Liver (tissue), 9 donors: ENCODE data around the gene OR8U1. TPM values are rescaled to one million over a fixed set of nuclear protein-coding genes. Genes with fewer than 3 reads are reported as not detected.

Experiments used
- DNase-seq: peaks from one replicate; pipeline ENCODE4 v3.0.0-alpha.2; 2017; ENCODE audit warnings: low spot score
- H3K27ac ChIP-seq, 2 donors: one replicate each; pipeline ENCODE4 v1.7.0; 2013; ENCODE audit warnings: inconsistent platforms in 2 of 2, low read length in 2 of 2, control low read depth in 1 of 2, low read depth in 1 of 2, mild to moderate bottlenecking in 1 of 2
- H3K27me3 ChIP-seq, 4 donors: one replicate each; pipeline versions ENCODE4 v1.6.1 to v1.7.0; 2013; ENCODE audit warnings: low read length in 3 of 4, inconsistent platforms in 1 of 4, mild to moderate bottlenecking in 1 of 4, moderate library complexity in 1 of 4; ENCODE audit not compliant: control insufficient read depth in 4 of 4, insufficient read depth in 4 of 4
- H3K36me3 ChIP-seq, 4 donors: one replicate each; pipeline versions ENCODE4 v1.6.1 to v1.7.0; 2013; ENCODE audit warnings: low read length in 3 of 4, mild to moderate bottlenecking in 3 of 4, low read depth in 1 of 4, moderate library complexity in 1 of 4; ENCODE audit not compliant: control insufficient read depth in 4 of 4, insufficient read depth in 3 of 4
- H3K4me1 ChIP-seq, 4 donors: one replicate each; pipeline versions ENCODE4 v1.6.1 to v1.7.0; 2013; ENCODE audit warnings: low read length in 3 of 4, mild to moderate bottlenecking in 3 of 4, moderate library complexity in 1 of 4; ENCODE audit not compliant: control insufficient read depth in 4 of 4, insufficient read depth in 4 of 4
- H3K4me3 ChIP-seq, 3 donors: one replicate each; pipeline versions ENCODE4 v1.6.1 to v1.7.0; 2013; ENCODE audit warnings: low read length in 3 of 3, control low read depth in 1 of 3, low read depth in 1 of 3, mild to moderate bottlenecking in 1 of 3
- H3K9ac ChIP-seq, 2 donors: one replicate each; pipeline ENCODE4 v1.7.0; 2013; ENCODE audit warnings: low read length in 2 of 2, mild to moderate bottlenecking in 2 of 2, moderate library complexity in 2 of 2, control low read depth in 1 of 2, low read depth in 1 of 2
- H3K9me3 ChIP-seq, 4 donors: one replicate each; pipeline versions ENCODE4 v1.6.1 to v1.7.0; 2013; ENCODE audit warnings: low read length in 3 of 4; ENCODE audit not compliant: control insufficient read depth in 4 of 4
- FOXA1 ChIP-seq: IDR thresholded peaks from 2 replicates; pipeline ENCODE4 v1.6.1; 2016; ENCODE audit warnings: antibody characterized with exemption
- FOXA2 ChIP-seq: IDR thresholded peaks from 2 replicates; pipeline ENCODE4 v1.6.1; 2016; ENCODE audit warnings: antibody characterized with exemption
- GABPA ChIP-seq, 2 donors: IDR thresholded peaks in 1 of 2; conservative IDR thresholded peaks in 1 of 2; 2 replicates each; pipeline ENCODE4 v1.6.1; 2016; ENCODE audit warnings: antibody characterized with exemption in 2 of 2, mild to moderate bottlenecking in 1 of 2, moderate library complexity in 1 of 2
- HNF4A ChIP-seq, 2 donors: conservative IDR thresholded peaks; 2 replicates each; pipeline ENCODE4 v1.6.1; 2016; ENCODE audit warnings: antibody characterized with exemption in 2 of 2, mild to moderate bottlenecking in 2 of 2
- HNF4G ChIP-seq: IDR thresholded peaks from 2 replicates; pipeline ENCODE4 v1.6.1; 2016; ENCODE audit warnings: antibody characterized with exemption
- REST ChIP-seq: IDR thresholded peaks from 2 replicates; pipeline ENCODE4 v1.6.1; 2016; ENCODE audit warnings: antibody characterized with exemption, mild to moderate bottlenecking
- RXRA ChIP-seq, 2 donors: IDR thresholded peaks; 2 replicates each; pipeline ENCODE4 v1.6.1; 2017 to 2018; ENCODE audit warnings: antibody characterized with exemption in 2 of 2, mild to moderate bottlenecking in 1 of 2
- TAF1 ChIP-seq: conservative IDR thresholded peaks from 2 replicates; pipeline ENCODE4 v1.6.1; 2016; ENCODE audit warnings: antibody characterized with exemption, mild to moderate bottlenecking
- YY1 ChIP-seq: IDR thresholded peaks from 2 replicates; pipeline ENCODE4 v1.6.1; 2016; ENCODE audit warnings: antibody characterized with exemption, mild to moderate bottlenecking
- ZBTB33 ChIP-seq: IDR thresholded peaks from 2 replicates; pipeline ENCODE4 v1.6.1; 2016; ENCODE audit warnings: antibody characterized with exemption
- WGBS: extraction: QIAGEN DNeasy Blood & Tissue Kit; methylation state at CpG from one replicate; pipeline ENCODE4 v1.1.7; 2013; 5-methylcytosine and 5-hydroxymethylcytosine counted together
- polyA plus RNA-seq, 2 donors: library from polyadenylated mRNA; stranded (reverse) in 1 of 2; unstranded in 1 of 2; fragments of 200-250 nt in 1 of 2; fragments of >200 nt in 1 of 2; fragmentation: Nextera tagmentation in 1 of 2; extraction: Ambion mirVana in 1 of 2; gene quantifications; one replicate each; pipeline versions ENCODE4 v1.2.1 to v1.2.3, GENCODE V29; 2013 to 2015
- total RNA-seq, 2 donors: library from RNA; depleted of rRNA; stranded (reverse); fragments of >200 nt; gene quantifications; one replicate each; pipeline ENCODE4 v1.2.3, GENCODE V29; 2014
- donor health status: healthy.
- donor health status: healthy.
- donor health status: healthy.
- donor health status: healthy.
- donor health status: healthy.

The OR8U1 gene
- total and polyA plus RNA-seq, 4 donors = not detected

- H3K4me1 ChIP-seq = no peaks in the 10 kb centered on the region
- no peak overlapping the region for H3K27ac ChIP-seq
- no peak for DNase-seq
- TF ChIP-seq TAF1 (no peak), RXRA (IDR thresholded peaks at IDR 0.05) (no peak), YY1 (no peak), GABPA (IDR thresholded peaks at IDR 0.05 in 1 of 2, conservative IDR thresholded peaks at IDR 0.05 in 1 of 2) (no peak), FOXA2 (no peak), ZBTB33 (no peak), REST (no peak), FOXA1 (no peak)
- H3K4me3 ChIP-seq = no peak overlapping the region
- no peaks in the 10 kb centered on the region for H3K36me3 ChIP-seq
- no peaks in the 10 kb centered on the region for H3K27me3 ChIP-seq
- H3K9ac ChIP-seq = no peak overlapping the region
- peaks cover 0 to 2% (median 0%) of the 10 kb centered on the region in 4 donors for H3K9me3 ChIP-seq
Measured at GRCh38 chr11:56340289-56340688, 35.1 kb upstream of the OR8U1 start.

- no peaks in the 10 kb centered on the region for H3K9me3 ChIP-seq
- H3K9ac ChIP-seq = no peak within 1 kb of the TSS
- TF ChIP-seq REST = no peak
- TF ChIP-seq FOXA1 = no peak
- no peak for TF ChIP-seq ZBTB33
- no peak for TF ChIP-seq FOXA2
- TF ChIP-seq HNF4G = no peak
- TF ChIP-seq HNF4A (conservative IDR thresholded peaks at IDR 0.05) = no peak
- H3K27me3 ChIP-seq = no peaks in the 10 kb centered on the region
- no peaks in the 10 kb centered on the region for H3K36me3 ChIP-seq
- no peaks in the 10 kb centered on the region for H3K4me1 ChIP-seq
- no peak within 1 kb of the TSS for H3K27ac ChIP-seq
- WGBS = 84% methylated on average over 1 of the region's 1 CpG
- no peak within 1 kb of the TSS for H3K4me3 ChIP-seq
- no peak for DNase-seq
Measured at GRCh38 chr11:56345739-56346138, 29.7 kb upstream of the OR8U1 start, which contains the start of gene OR8K1. Gene OR8K1, plus strand, starts transcription at chr11:56346039. Its CDS starts 0 bp downstream, at chr11:56346039.
